Type B pancreatic cell (in vitro differentiated cells): Measurements from ENCODE around the gene INHBA. TPM values are rescaled to one million over a fixed set of nuclear protein-coding genes. Genes with fewer than 3 reads are reported as not detected.

Source experiments
- DNase-seq: peaks from one replicate; pipeline ENCODE4 v3.0.0; 2021; ENCODE audit warnings: mixed read lengths; ENCODE audit not compliant: unreplicated experiment; ENCODE audit errors: extremely low spot score
- H3K27ac Mint-ChIP-seq: 2 replicates; pipeline ENCODE4 v1.8.0; 2021; ENCODE audit warnings: mild to moderate bottlenecking, mixed read lengths
- H3K27me3 Mint-ChIP-seq: 2 replicates; pipeline ENCODE4 v1.8.0; 2021; ENCODE audit warnings: mixed read lengths
- H3K36me3 Mint-ChIP-seq: 2 replicates; pipeline ENCODE4 v1.8.0; 2021; ENCODE audit warnings: mixed read lengths
- H3K4me1 Mint-ChIP-seq: one replicate; pipeline ENCODE4 v1.8.0; 2021; ENCODE audit warnings: mixed read lengths; ENCODE audit not compliant: unreplicated experiment
- H3K4me3 Mint-ChIP-seq: 2 replicates; pipeline ENCODE4 v1.8.0; 2021; ENCODE audit warnings: mild to moderate bottlenecking, mixed read lengths
- H3K9me3 Mint-ChIP-seq: 2 replicates; pipeline ENCODE4 v1.8.0; 2021; ENCODE audit warnings: mixed read lengths
- total RNA-seq: library from RNA; stranded (reverse); gene quantifications from 2 replicates; pipeline ENCODE4 v1.2.1, GENCODE V29; 2021; ENCODE audit warnings: low replicate concordance
- TF ChIP-seq, protein P1 (sequence below): fragments of 200-600 bp; sonication (generic); conservative IDR thresholded peaks from 2 replicates; pipeline ENCODE4 v1.5.0; 2021; ENCODE audit warnings: antibody characterized with exemption, mild to moderate bottlenecking

The INHBA gene
- total RNA-seq, 1 donor from 2014 or later: 19.9 TPM

DNA sequence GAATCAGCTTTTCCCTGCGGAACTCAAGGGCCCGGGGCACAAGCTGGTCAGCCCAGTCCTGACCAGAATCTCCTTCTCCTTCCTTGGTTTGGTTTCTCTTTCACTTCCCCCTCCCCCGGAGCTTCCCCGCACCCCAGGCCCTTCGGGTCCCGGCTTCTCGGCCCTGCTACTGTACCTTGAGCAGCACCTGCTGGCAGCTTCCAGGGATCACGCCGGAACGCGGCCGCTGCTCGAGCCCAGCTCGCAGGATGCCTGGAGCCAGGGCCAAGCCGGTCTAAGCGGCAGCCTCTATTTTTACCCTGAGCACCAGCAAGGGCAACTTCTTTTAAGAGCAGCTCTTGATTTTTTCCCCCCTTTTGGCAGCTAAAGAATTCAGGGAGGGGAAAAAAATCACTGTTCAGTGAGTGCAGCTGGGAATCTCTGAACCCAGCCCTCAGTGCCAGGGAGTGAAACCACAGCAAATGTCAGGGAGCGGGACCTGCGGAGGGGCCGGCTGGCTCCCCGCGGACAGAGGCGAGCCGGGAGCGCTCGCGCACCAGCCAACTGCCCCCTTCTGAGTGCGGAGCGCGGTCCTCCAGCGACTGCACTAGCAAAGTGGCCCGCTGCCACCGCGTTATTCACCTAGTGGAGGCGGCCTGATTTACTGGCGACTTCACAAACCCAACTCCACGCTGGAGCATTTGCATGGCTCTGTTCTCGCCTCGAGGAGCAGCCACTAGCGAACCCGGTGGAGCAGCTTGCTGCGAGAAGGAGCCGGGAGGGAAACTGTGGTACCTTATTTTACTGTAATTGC lies 2.4 kb upstream of the INHBA start:
- Mint-ChIP-seq H3K4me3 (peak overlapping the region; percentile 86), H3K27ac (peak overlapping the region; percentile 84), H3K4me1 (peaks cover 45% of the 10 kb centered on the region), H3K27me3 (peaks cover 14% of the 10 kb centered on the region), H3K9me3 (no peaks in the 10 kb centered on the region), H3K36me3 (no peaks in the 10 kb centered on the region)
- TF ChIP-seq, protein P1, sequence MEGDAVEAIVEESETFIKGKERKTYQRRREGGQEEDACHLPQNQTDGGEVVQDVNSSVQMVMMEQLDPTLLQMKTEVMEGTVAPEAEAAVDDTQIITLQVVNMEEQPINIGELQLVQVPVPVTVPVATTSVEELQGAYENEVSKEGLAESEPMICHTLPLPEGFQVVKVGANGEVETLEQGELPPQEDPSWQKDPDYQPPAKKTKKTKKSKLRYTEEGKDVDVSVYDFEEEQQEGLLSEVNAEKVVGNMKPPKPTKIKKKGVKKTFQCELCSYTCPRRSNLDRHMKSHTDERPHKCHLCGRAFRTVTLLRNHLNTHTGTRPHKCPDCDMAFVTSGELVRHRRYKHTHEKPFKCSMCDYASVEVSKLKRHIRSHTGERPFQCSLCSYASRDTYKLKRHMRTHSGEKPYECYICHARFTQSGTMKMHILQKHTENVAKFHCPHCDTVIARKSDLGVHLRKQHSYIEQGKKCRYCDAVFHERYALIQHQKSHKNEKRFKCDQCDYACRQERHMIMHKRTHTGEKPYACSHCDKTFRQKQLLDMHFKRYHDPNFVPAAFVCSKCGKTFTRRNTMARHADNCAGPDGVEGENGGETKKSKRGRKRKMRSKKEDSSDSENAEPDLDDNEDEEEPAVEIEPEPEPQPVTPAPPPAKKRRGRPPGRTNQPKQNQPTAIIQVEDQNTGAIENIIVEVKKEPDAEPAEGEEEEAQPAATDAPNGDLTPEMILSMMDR: peak; percentile 83
- DNase-seq: peak; percentile 92

DNA sequence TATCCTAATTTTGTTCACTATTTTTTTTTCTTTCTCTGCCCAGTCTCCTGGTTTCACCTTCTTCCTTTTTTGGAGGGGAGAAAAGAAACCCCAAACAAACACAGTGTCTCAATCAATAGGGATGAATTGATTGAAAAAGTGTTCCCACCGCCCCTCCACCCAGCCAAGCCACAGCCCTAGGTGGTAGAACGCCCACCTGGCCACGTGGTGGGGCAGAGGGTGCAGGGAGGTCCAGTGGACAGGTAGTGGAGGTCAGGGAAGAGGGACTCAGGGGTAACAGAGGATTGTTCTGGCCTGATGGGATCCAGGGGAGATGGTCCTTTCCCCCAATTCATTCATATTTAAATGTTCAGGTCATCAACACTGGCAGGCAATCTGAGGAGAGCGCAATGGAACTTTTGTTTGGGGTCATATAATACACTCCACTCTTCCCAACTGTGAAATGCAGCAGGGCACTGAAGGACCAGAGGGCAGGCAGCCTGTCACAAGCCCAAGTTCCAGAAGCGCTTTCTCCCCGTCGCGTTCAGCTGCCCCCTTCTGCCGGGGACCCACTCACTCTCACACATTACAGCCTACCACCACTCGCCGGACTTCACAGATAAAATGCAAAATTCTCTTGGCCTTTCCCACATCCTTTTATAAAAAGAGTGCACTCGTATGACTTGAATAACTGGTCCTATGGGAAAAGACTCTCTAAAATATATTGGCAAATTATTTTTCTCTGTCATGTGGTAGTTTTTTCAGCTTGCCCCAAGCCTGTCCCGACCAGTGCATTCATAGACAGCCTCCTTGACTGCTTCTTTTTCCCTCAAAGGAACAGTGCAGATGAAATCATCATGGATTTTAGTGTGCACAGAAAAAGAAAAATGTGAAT lies 1.6 kb downstream of the INHBA start:
- H3K9me3 Mint-ChIP-seq: no peaks in the 10 kb centered on the region
- H3K4me3 Mint-ChIP-seq: peak overlapping the region; percentile 95
- H3K27me3 Mint-ChIP-seq: peaks cover 24% of the 10 kb centered on the region
- peaks cover 5% of the 10 kb centered on the region for H3K36me3 Mint-ChIP-seq
- peaks cover 44% of the 10 kb centered on the region for H3K4me1 Mint-ChIP-seq
- no peak for DNase-seq
- H3K27ac Mint-ChIP-seq: peak overlapping the region; percentile 83
- TF ChIP-seq, protein P1: no peak

DNA sequence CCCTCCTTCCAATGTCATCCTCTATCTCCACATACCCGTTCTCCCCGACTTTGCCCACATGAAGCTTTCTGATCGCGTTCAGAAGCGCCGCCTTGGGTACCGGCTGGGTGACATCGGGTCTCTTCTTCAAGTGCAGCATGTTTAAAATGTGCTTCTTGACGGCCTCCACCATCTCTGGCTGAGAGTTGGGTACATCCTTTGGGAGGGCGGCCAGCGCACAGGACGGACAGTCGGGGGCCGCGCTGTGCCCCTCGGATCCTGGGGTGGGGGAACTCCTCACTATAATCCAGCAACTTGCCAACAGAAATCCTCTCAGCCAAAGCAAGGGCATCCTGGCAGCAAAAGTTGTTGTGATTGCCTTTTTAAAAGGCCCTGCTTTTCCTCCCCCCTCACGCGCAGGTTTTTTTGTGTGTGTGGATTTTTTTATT lies 2.8 kb downstream of the INHBA start:
- TF ChIP-seq, protein P1: no peak
- H3K9me3 Mint-ChIP-seq: no peaks in the 10 kb centered on the region
- H3K4me1 Mint-ChIP-seq: peaks cover 46% of the 10 kb centered on the region
- peaks cover 20% of the 10 kb centered on the region for H3K27me3 Mint-ChIP-seq
- H3K4me3 Mint-ChIP-seq: peak overlapping the region; percentile 95
- no peak for DNase-seq
- H3K27ac Mint-ChIP-seq: peak overlapping the region; percentile 68
- H3K36me3 Mint-ChIP-seq: peaks cover 7% of the 10 kb centered on the region

GRCh38 chr7:41699516-41699915 lies 3.4 kb downstream of the INHBA start:
- Mint-ChIP-seq H3K36me3 (peaks cover 7% of the 10 kb centered on the region), H3K27ac (peak overlapping the region; percentile 64), H3K4me3 (peak overlapping the region; percentile 95), H3K9me3 (no peaks in the 10 kb centered on the region), H3K4me1 (peaks cover 47% of the 10 kb centered on the region), H3K27me3 (peaks cover 20% of the 10 kb centered on the region)
- TF ChIP-seq, protein P1: no peak
- DNase-seq: no peak

- DNase-seq: no peak
- peak overlapping the region; percentile 95 for H3K4me3 Mint-ChIP-seq
- no peak overlapping the region for H3K27ac Mint-ChIP-seq
- H3K36me3 Mint-ChIP-seq: peaks cover 9% of the 10 kb centered on the region
- H3K9me3 Mint-ChIP-seq: no peaks in the 10 kb centered on the region
- TF ChIP-seq, protein P1: no peak
- peaks cover 20% of the 10 kb centered on the region for H3K27me3 Mint-ChIP-seq
- peaks cover 46% of the 10 kb centered on the region for H3K4me1 Mint-ChIP-seq
Measured at GRCh38 chr7:41698726-41699125, 4.2 kb downstream of the INHBA start.
